Neuronal stem cell (in vitro differentiated cells): ENCODE results near the gene CRIP3.

ENCODE experiments used
- DNase-seq: peaks from one replicate; pipeline ENCODE4 v3.0.0-alpha.2; 2013; ENCODE audit warnings: low spot score
- H2AFZ ChIP-seq: one replicate; pipeline ENCODE4 v1.6.1; 2013; ENCODE audit warnings: mild to moderate bottlenecking, low read length, inconsistent platforms
- H2AK5ac ChIP-seq: 2 replicates; pipeline ENCODE4 v1.6.1; 2013; ENCODE audit warnings: low read depth, mild to moderate bottlenecking, inconsistent platforms, low read length, moderate library complexity, mixed read lengths
- H2BK120ac ChIP-seq: 2 replicates; pipeline ENCODE4 v1.6.1; 2013; ENCODE audit warnings: low read depth, mild to moderate bottlenecking, inconsistent platforms, low read length, moderate library complexity, mixed read lengths
- H2BK12ac ChIP-seq: one replicate; pipeline ENCODE4 v1.6.1; 2013; ENCODE audit warnings: low read length, inconsistent platforms
- H2BK15ac ChIP-seq: 2 replicates; pipeline ENCODE4 v1.6.1; 2013; ENCODE audit warnings: mild to moderate bottlenecking, low read length, inconsistent platforms, mixed read lengths
- H2BK5ac ChIP-seq: one replicate; pipeline ENCODE4 v1.6.1; 2013; ENCODE audit warnings: inconsistent platforms, mild to moderate bottlenecking, low read length, moderate library complexity
- H3K14ac ChIP-seq: one replicate; pipeline ENCODE4 v1.6.1; 2013; ENCODE audit warnings: low read length, inconsistent platforms
- H3K18ac ChIP-seq: 2 replicates; pipeline ENCODE4 v1.6.1; 2013; ENCODE audit warnings: low read length, inconsistent platforms
- H3K23ac ChIP-seq: 2 replicates; pipeline ENCODE4 v1.6.1; 2013; ENCODE audit warnings: low read depth, mild to moderate bottlenecking, mixed read lengths, low read length, inconsistent platforms; ENCODE audit not compliant: poor library complexity
- H3K27ac ChIP-seq: replicated peaks from 3 replicates; pipeline ENCODE4 v1.5.1; 2013; ENCODE audit warnings: low read length, inconsistent platforms
- H3K27me3 ChIP-seq, 3 experiments: 2 replicates each; pipeline ENCODE4 v1.6.1; 2013; ENCODE audit warnings: low read length in 3 of 3, mild to moderate bottlenecking in 2 of 3, inconsistent platforms in 1 of 3, low read depth in 1 of 3, mixed read lengths in 1 of 3, moderate library complexity in 1 of 3; ENCODE audit not compliant: control insufficient read depth in 3 of 3, insufficient read depth in 3 of 3
- H3K36me3 ChIP-seq, 2 donors: replicated peaks in 1 of 2; 2 replicates each; pipeline ENCODE4 v1.6.1; 2013; ENCODE audit warnings: low read length in 2 of 2; ENCODE audit not compliant: control insufficient read depth in 2 of 2, insufficient read depth in 2 of 2
- H3K4ac ChIP-seq: 2 replicates; pipeline ENCODE4 v1.6.1; 2013; ENCODE audit warnings: inconsistent platforms, mild to moderate bottlenecking, low read length, moderate library complexity
- H3K4me1 ChIP-seq, 2 donors: 1 replicate in 1 of 2; 2 replicates in 1 of 2; pipeline ENCODE4 v1.6.1; 2013; ENCODE audit warnings: low read length in 2 of 2, low read depth in 1 of 2; ENCODE audit not compliant: control insufficient read depth in 2 of 2, insufficient read depth in 1 of 2
- H3K4me2 ChIP-seq: one replicate; pipeline ENCODE4 v1.6.1; 2013; ENCODE audit warnings: mild to moderate bottlenecking, low read length, inconsistent platforms; ENCODE audit not compliant: insufficient read depth, poor library complexity, severe bottlenecking
- H3K4me3 ChIP-seq, 2 donors: 2 replicates each; pipeline ENCODE4 v1.5.1; 2013; ENCODE audit warnings: low read length in 2 of 2, mild to moderate bottlenecking in 2 of 2, inconsistent platforms in 1 of 2, moderate library complexity in 1 of 2
- H3K79me1 ChIP-seq: one replicate; pipeline ENCODE4 v1.6.1; 2013; ENCODE audit warnings: low read depth, mild to moderate bottlenecking, inconsistent platforms, low read length, moderate library complexity
- H3K9ac ChIP-seq: one replicate; pipeline ENCODE4 v1.6.1; 2013; ENCODE audit warnings: mild to moderate bottlenecking, low read depth, low read length, inconsistent platforms; ENCODE audit not compliant: poor library complexity
- H3K9me3 ChIP-seq, 2 donors: replicated peaks in 1 of 2; 2 replicates each; pipeline versions ENCODE3 to v1.6.1; 2013; ENCODE audit warnings: low read length in 2 of 2, mild to moderate bottlenecking in 2 of 2, inconsistent platforms in 1 of 2, low read depth in 1 of 2, mixed read lengths in 1 of 2, moderate library complexity in 1 of 2; ENCODE audit not compliant: control insufficient read depth in 2 of 2, insufficient read depth in 1 of 2
- H4K8ac ChIP-seq: one replicate; pipeline ENCODE4 v1.6.1; 2013; ENCODE audit warnings: low read depth, mild to moderate bottlenecking, inconsistent platforms, low read length, moderate library complexity
- H4K91ac ChIP-seq: one replicate; pipeline ENCODE4 v1.6.1; 2013; ENCODE audit warnings: low read length, low read depth, mild to moderate bottlenecking, inconsistent platforms; ENCODE audit not compliant: poor library complexity
- WGBS, 2 donors: extraction: QIAGEN DNeasy Blood & Tissue Kit; methylation state at CpG; one replicate each; pipeline ENCODE4 v1.1.7; 2013; ENCODE audit warnings: missing lambda C conversion rate in 2 of 2, mixed read lengths in 1 of 2; ENCODE audit not compliant: insufficient read length in 2 of 2, insufficient replicate concordance in 1 of 2; ENCODE audit errors: extremely low coverage in 2 of 2; 5-methylcytosine and 5-hydroxymethylcytosine counted together

The CRIP3 gene

DNA sequence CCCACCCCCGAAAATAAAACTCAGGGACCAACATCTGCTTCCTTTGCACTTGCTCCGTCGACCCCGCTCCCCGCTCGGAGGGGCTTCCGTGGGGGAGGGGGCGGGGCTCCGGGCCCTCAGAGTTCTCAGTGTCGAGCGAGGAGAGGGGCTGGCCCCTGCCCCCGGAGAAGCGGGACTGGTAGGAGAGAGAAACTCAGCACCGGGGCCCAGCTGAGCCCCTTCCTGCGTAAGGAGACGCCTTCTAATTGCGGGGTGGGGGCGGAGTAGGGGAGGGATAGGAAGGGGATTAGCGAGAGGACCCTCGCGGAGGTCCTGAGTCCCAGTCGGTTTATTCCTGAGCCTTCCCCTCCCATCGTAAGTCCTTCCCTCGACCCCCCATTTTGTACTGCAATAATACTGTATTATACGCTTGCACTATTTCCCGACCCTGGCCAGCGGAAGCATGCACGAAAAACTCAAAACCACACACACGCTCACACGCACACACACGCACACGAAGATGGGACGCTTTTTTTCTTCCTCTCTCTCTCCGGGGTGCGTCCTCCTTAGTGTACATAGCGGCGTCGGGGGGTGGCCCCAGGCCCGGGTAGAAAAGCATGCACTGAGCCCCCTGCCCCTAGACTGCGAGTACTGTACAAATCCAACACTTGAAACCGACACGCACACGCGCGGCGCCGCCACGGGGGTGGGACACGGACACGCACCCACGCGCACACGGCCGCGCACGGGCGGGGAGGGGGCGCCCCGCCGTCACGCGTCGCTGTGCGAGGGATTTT lies 32.6 kb downstream of the CRIP3 start:
- H3K79me1 ChIP-seq, result no peaks in the 10 kb centered on the region
- H3K27ac ChIP-seq, result no peak overlapping the region
- H2BK15ac ChIP-seq, result peak overlapping the region; percentile 10
- H2AK5ac ChIP-seq, result peak overlapping the region; percentile 79
- H2BK5ac ChIP-seq, result no peak overlapping the region
- no peaks in the 10 kb centered on the region for H3K36me3 ChIP-seq
- peak overlapping the region; percentile 62 for H3K23ac ChIP-seq
- H2AFZ ChIP-seq, result peak overlapping the region; percentile 66
- H3K4ac ChIP-seq, result peak overlapping the region; percentile 53
- no CpG with 5 or more reads among the region's 64 CpGs for WGBS, 2 donors
- no peaks in the 10 kb centered on the region for H3K9me3 ChIP-seq
- peak overlapping the region; percentile 95 for H3K18ac ChIP-seq
- peak overlapping the region; percentile 79 for H3K4me2 ChIP-seq
- H4K8ac ChIP-seq, result no peak overlapping the region
- H3K9ac ChIP-seq, result peak overlapping the region; percentile 73
- peaks cover 24 to 32% of the 10 kb centered on the region in 2 donors for H3K4me1 ChIP-seq
- H3K27me3 ChIP-seq, result peaks cover 0 to 34% (median 18%) of the 10 kb centered on the region in 3 experiments
- no peak for DNase-seq
- H2BK120ac ChIP-seq, result no peak overlapping the region
- H4K91ac ChIP-seq, result no peak overlapping the region
- H3K4me3 ChIP-seq, result peak overlapping the region in 1 of 2 donors; percentile 66
- no peak overlapping the region for H3K14ac ChIP-seq
- peak overlapping the region; percentile 59 for H2BK12ac ChIP-seq

GRCh38 chr6:43274916-43275597 lies 33.6 kb downstream of the CRIP3 start:
- Histone ChIP-seq H2BK15ac (peak overlapping the region; percentile 77), H3K9ac (peak overlapping the region; percentile 86), H2AFZ (peak overlapping the region; percentile 66), H3K27me3 (peaks cover 0 to 33% (median 18%) of the 10 kb centered on the region in 3 experiments), H4K91ac (no peak overlapping the region), H3K18ac (peak overlapping the region; percentile 95), H3K4ac (no peak overlapping the region), H3K4me1 (peaks cover 24 to 38% of the 10 kb centered on the region in 2 donors), H2AK5ac (peak overlapping the region; percentile 8), H3K27ac (no peak overlapping the region), H3K9me3 (no peaks in the 10 kb centered on the region), H3K14ac (no peak overlapping the region), H3K36me3 (no peaks in the 10 kb centered on the region), H3K79me1 (no peaks in the 10 kb centered on the region), H3K4me3 (peak overlapping the region in 1 of 2 donors; percentile 73), H2BK120ac (no peak overlapping the region), H3K23ac (peak overlapping the region; percentile 70), H4K8ac (no peak overlapping the region), H2BK5ac (no peak overlapping the region), H2BK12ac (no peak overlapping the region), H3K4me2 (peak overlapping the region; percentile 79)
- WGBS, 2 donors, result no CpG with 5 or more reads among the region's 65 CpGs
- DNase-seq, result no peak

GRCh38 chr6:43274127-43274915 lies 34.3 kb downstream of the CRIP3 start:
- Histone ChIP-seq H3K4ac (no peak overlapping the region), H3K27ac (no peak overlapping the region), H2AFZ (peak overlapping the region; percentile 66), H2BK120ac (no peak overlapping the region), H4K8ac (no peak overlapping the region), H3K9ac (peak overlapping the region; percentile 86), H2BK12ac (no peak overlapping the region), H3K36me3 (no peaks in the 10 kb centered on the region), H3K4me2 (peak overlapping the region; percentile 79), H2BK5ac (no peak overlapping the region), H3K23ac (peak overlapping the region; percentile 70), H3K4me1 (peaks cover 24 to 43% of the 10 kb centered on the region in 2 donors), H2AK5ac (peak overlapping the region; percentile 8), H3K27me3 (peaks cover 0 to 31% (median 19%) of the 10 kb centered on the region in 3 experiments), H3K79me1 (no peaks in the 10 kb centered on the region), H2BK15ac (peak overlapping the region; percentile 77), H3K9me3 (no peaks in the 10 kb centered on the region), H3K4me3 (no peak overlapping the region), H3K18ac (peak overlapping the region; percentile 95), H3K14ac (no peak overlapping the region), H4K91ac (no peak overlapping the region)
- WGBS, 2 donors, result no CpG with 5 or more reads among the region's 10 CpGs
- no peak for DNase-seq
